ENCODE results near the gene BCL3. TPM values are rescaled to one million over a fixed set of nuclear protein-coding genes. Genes with fewer than 3 reads are reported as not detected.

BCL3 gene
- total and polyA plus RNA-seq, 2 experiments from 2014 or later, result 11.3 to 24.6 TPM

GRCh38 chr19:44722131-44723121 is 26.1 kb upstream of the BCL3 start:
- WGBS, 2 experiments (ENCODE audit: low coverage in 1 of 2, low lambda C conversion rate in 2 of 2, missing lambda C conversion rate in 2 of 2), result 77% methylated on average over 18 to 21 of the region's 21 CpGs
- H2AFZ ChIP-seq, result no peak overlapping the region; the same call in 1 of the 2 replicates
- no peaks in the 10 kb centered on the region for H3K27me3 ChIP-seq (replicated peaks; ENCODE audit: insufficient read depth)
- H3K79me2 ChIP-seq (ENCODE audit: insufficient read depth), result no peaks in the 10 kb centered on the region
- TF ChIP-seq EZH2 (IDR thresholded peaks at IDR 0.05; ENCODE audit: insufficient read depth, poor library complexity, severe bottlenecking), result no peak
- no peak for TF ChIP-seq EZH2phosphoT487 (IDR thresholded peaks at IDR 0.05; ENCODE audit: insufficient read depth, low read depth)
- H3K9me2 ChIP-seq (ENCODE audit: insufficient read depth), result no peaks in the 10 kb centered on the region
- in situ Hi-C loops (cut with MboI), result loop anchor here (5.0 kb wide), 1 partner anchor 45 kb away; no protein-coding TSS in a partner anchor
- H4K20me1 ChIP-seq (ENCODE audit: insufficient read depth), result no peaks in the 10 kb centered on the region
- no peaks in the 10 kb centered on the region for H3F3A ChIP-seq (ENCODE audit: insufficient read depth)
- H3K4me2 ChIP-seq (ENCODE audit: unreplicated experiment), result no peak overlapping the region
- no peak overlapping the region for H3K4me3 ChIP-seq
- H3K9me3 ChIP-seq (ENCODE audit: low read depth), result no peaks in the 10 kb centered on the region
- H3K9ac ChIP-seq, result no peak overlapping the region
- peaks cover 21% of the 10 kb centered on the region for H3K4me1 ChIP-seq (ENCODE audit: insufficient read depth)
- no peak overlapping the region for H3K27ac ChIP-seq
- no peaks in the 10 kb centered on the region for H3K36me3 ChIP-seq (ENCODE audit: low read depth)
- DNase-seq, result no peak

DNA sequence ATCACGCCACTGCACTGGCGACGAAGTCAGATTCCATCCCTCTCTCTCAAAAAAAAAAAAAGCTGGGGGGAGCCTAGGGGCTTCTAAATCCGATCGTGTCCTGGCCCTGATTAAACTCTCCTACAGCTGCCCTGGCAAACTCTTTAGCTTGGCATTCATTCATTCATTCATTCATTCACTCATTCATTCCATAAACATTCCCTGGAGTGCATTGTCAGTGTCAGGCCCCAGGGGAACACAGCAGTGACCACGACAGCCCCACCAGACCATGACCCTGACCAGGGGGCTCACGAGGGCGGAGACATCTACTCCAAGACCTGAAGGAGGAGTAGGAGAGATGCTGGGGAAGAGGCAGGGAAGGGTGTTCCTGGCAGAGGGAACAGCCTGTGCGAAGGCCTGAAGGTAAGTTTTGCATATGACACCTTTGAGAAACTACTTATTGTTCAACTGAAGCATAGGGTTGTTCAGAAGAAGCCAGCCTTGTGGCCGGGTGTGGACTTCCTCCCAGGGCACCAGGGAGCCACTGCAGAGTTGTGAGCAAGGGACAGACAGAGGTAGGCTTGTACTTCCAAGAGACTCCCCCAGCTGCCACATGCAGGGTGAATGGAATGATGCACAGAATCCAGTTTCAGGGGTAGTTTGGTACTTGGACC is 25.1 kb upstream of the BCL3 start:
- Histone ChIP-seq H3K79me2 (ENCODE audit: insufficient read depth) (no peaks in the 10 kb centered on the region), H3K27me3 (replicated peaks; ENCODE audit: insufficient read depth) (no peaks in the 10 kb centered on the region), H3K27ac (no peak overlapping the region), H3K4me2 (ENCODE audit: unreplicated experiment) (no peak overlapping the region), H3K36me3 (ENCODE audit: low read depth) (no peaks in the 10 kb centered on the region), H3F3A (ENCODE audit: insufficient read depth) (no peaks in the 10 kb centered on the region), H4K20me1 (ENCODE audit: insufficient read depth) (no peaks in the 10 kb centered on the region), H3K9ac (no peak overlapping the region), H3K4me3 (no peak overlapping the region), H3K9me3 (ENCODE audit: low read depth) (no peaks in the 10 kb centered on the region), H3K4me1 (ENCODE audit: insufficient read depth) (peaks cover 18% of the 10 kb centered on the region), H3K9me2 (ENCODE audit: insufficient read depth) (no peaks in the 10 kb centered on the region), H2AFZ (no peak overlapping the region)
- WGBS, 2 experiments (ENCODE audit: low coverage in 1 of 2, low lambda C conversion rate in 2 of 2, missing lambda C conversion rate in 2 of 2), result 44 to 47% methylated on average over 10 of the region's 10 CpGs
- TF ChIP-seq EZH2 (IDR thresholded peaks at IDR 0.05; ENCODE audit: insufficient read depth, poor library complexity, severe bottlenecking), result no peak
- TF ChIP-seq EZH2phosphoT487 (IDR thresholded peaks at IDR 0.05; ENCODE audit: insufficient read depth, low read depth), result no peak
- no peak for DNase-seq
- in situ Hi-C loops (cut with MboI), result loop anchor here (5.0 kb wide), 1 partner anchor 44 kb away; no protein-coding TSS in a partner anchor

DNA sequence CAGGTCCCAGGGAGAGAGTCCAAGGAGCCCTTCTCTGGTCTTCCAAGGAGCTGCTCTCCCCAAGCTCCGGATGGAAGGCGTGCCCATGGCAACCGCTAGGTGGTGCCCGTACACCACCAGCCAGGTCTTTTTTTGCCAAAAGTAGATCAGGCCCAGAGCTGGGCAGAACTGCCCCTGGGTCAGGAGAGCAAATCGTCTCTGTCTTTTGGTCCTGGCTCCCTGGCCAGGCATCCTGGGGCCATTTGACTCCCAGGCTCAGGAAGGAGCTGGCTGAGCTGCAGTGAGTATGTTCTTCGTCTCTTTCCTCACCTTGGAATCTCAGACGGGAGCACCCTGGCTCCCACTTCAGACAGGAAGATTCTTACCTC is 24.6 kb upstream of the BCL3 start:
- Histone ChIP-seq H3K27ac (no peak overlapping the region), H3K79me2 (ENCODE audit: insufficient read depth) (no peaks in the 10 kb centered on the region), H3K9ac (peak overlapping the region; percentile 20; the same call in 1 of the 2 replicates), H3K36me3 (ENCODE audit: low read depth) (no peaks in the 10 kb centered on the region), H3K4me1 (ENCODE audit: insufficient read depth) (peaks cover 12% of the 10 kb centered on the region), H4K20me1 (ENCODE audit: insufficient read depth) (no peaks in the 10 kb centered on the region), H2AFZ (no peak overlapping the region), H3K9me2 (ENCODE audit: insufficient read depth) (no peaks in the 10 kb centered on the region), H3K27me3 (replicated peaks; ENCODE audit: insufficient read depth) (no peaks in the 10 kb centered on the region), H3K9me3 (ENCODE audit: low read depth) (no peaks in the 10 kb centered on the region), H3K4me2 (ENCODE audit: unreplicated experiment) (no peak overlapping the region), H3F3A (ENCODE audit: insufficient read depth) (no peaks in the 10 kb centered on the region), H3K4me3 (no peak overlapping the region)
- in situ Hi-C loops (cut with MboI), result loop anchor here (5.0 kb wide), 1 partner anchor 43 kb away; no protein-coding TSS in a partner anchor
- DNase-seq, result peak; percentile 87
- 18 to 20% methylated on average over 7 of the region's 7 CpGs for WGBS, 2 experiments (ENCODE audit: low coverage in 1 of 2, low lambda C conversion rate in 2 of 2, missing lambda C conversion rate in 2 of 2)
- TF ChIP-seq EZH2 (IDR thresholded peaks at IDR 0.05; ENCODE audit: insufficient read depth, poor library complexity, severe bottlenecking) (no peak), EZH2phosphoT487 (IDR thresholded peaks at IDR 0.05; ENCODE audit: insufficient read depth, low read depth) (no peak)

- Histone ChIP-seq H3K9ac (no peak overlapping the region), H3K4me1 (ENCODE audit: insufficient read depth) (peaks cover 11% of the 10 kb centered on the region), H3K9me3 (ENCODE audit: low read depth) (no peaks in the 10 kb centered on the region), H3K79me2 (ENCODE audit: insufficient read depth) (no peaks in the 10 kb centered on the region), H3K36me3 (ENCODE audit: low read depth) (no peaks in the 10 kb centered on the region), H4K20me1 (ENCODE audit: insufficient read depth) (no peaks in the 10 kb centered on the region), H3K27me3 (replicated peaks; ENCODE audit: insufficient read depth) (no peaks in the 10 kb centered on the region), H3K9me2 (ENCODE audit: insufficient read depth) (no peaks in the 10 kb centered on the region), H3K27ac (no peak overlapping the region), H3F3A (ENCODE audit: insufficient read depth) (no peaks in the 10 kb centered on the region), H3K4me2 (ENCODE audit: unreplicated experiment) (no peak overlapping the region), H2AFZ (no peak overlapping the region), H3K4me3 (no peak overlapping the region)
- no peak for TF ChIP-seq EZH2phosphoT487 (IDR thresholded peaks at IDR 0.05; ENCODE audit: insufficient read depth, low read depth)
- TF ChIP-seq EZH2 (IDR thresholded peaks at IDR 0.05; ENCODE audit: insufficient read depth, poor library complexity, severe bottlenecking), result no peak
- in situ Hi-C loops (cut with MboI), result no loop called here
- 26 to 39% methylated on average over 18 of the region's 18 CpGs for WGBS, 2 experiments (ENCODE audit: low coverage in 1 of 2, low lambda C conversion rate in 2 of 2, missing lambda C conversion rate in 2 of 2)
- no peak for DNase-seq
These were observed 23.3 kb upstream of the BCL3 start for GRCh38 chr19:44725251-44725650.

Data from GM23248 (cell line).